ENCODE measurements around the gene IL6R. TPM values are rescaled to one million over a fixed set of nuclear protein-coding genes. Genes with fewer than 3 reads are reported as not detected.
"Not testable (repeated sequence)": the region's sequence is repeated elsewhere in the genome, so short reads cannot be mapped to it uniquely, and the experiment has no call there.

The IL6R gene
- total RNA-seq, 1 donor from 2014 or later: 10.4 TPM

GRCh38 chr1:154371436-154371835 is 33.7 kb upstream of the IL6R start:
- DNase-seq (ENCODE audit: extremely low spot score, unreplicated experiment): no peak
- no peaks in the 10 kb centered on the region for H3K9me3 Mint-ChIP-seq (ENCODE audit: unreplicated experiment)
- no peak for TF ChIP-seq CTCF (IDR thresholded peaks at IDR 0.05)
- H3K36me3 Mint-ChIP-seq (ENCODE audit: unreplicated experiment): no peaks in the 10 kb centered on the region
- no peak overlapping the region for H3K27ac Mint-ChIP-seq (ENCODE audit: unreplicated experiment)
- H3K4me3 Mint-ChIP-seq (ENCODE audit: unreplicated experiment): no peak overlapping the region
- no peaks in the 10 kb centered on the region for H3K27me3 Mint-ChIP-seq (ENCODE audit: unreplicated experiment)
- no peaks in the 10 kb centered on the region for H3K4me1 Mint-ChIP-seq (ENCODE audit: unreplicated experiment)

- H3K4me1 Mint-ChIP-seq (ENCODE audit: unreplicated experiment); DNase-seq (ENCODE audit: extremely low spot score, unreplicated experiment); H3K4me3 Mint-ChIP-seq (ENCODE audit: unreplicated experiment); H3K36me3 Mint-ChIP-seq (ENCODE audit: unreplicated experiment); H3K9me3 Mint-ChIP-seq (ENCODE audit: unreplicated experiment); H3K27me3 Mint-ChIP-seq (ENCODE audit: unreplicated experiment); H3K27ac Mint-ChIP-seq (ENCODE audit: unreplicated experiment): not testable (repeated sequence)
Measured at GRCh38 chr1:154373777-154374357, 31.3 kb upstream of the IL6R start.

- H3K27ac Mint-ChIP-seq (ENCODE audit: unreplicated experiment): no peak overlapping the region
- peaks cover 15% of the 10 kb centered on the region for H3K27me3 Mint-ChIP-seq (ENCODE audit: unreplicated experiment)
- no peaks in the 10 kb centered on the region for H3K4me1 Mint-ChIP-seq (ENCODE audit: unreplicated experiment)
- no peak for TF ChIP-seq CTCF (IDR thresholded peaks at IDR 0.05)
- no peaks in the 10 kb centered on the region for H3K9me3 Mint-ChIP-seq (ENCODE audit: unreplicated experiment)
- DNase-seq (ENCODE audit: extremely low spot score, unreplicated experiment): no peak
- H3K36me3 Mint-ChIP-seq (ENCODE audit: unreplicated experiment): no peaks in the 10 kb centered on the region
- no peak overlapping the region for H3K4me3 Mint-ChIP-seq (ENCODE audit: unreplicated experiment)
Measured at GRCh38 chr1:154379301-154379700, 25.8 kb upstream of the IL6R start.

GRCh38 chr1:154384650-154385489 is 20.3 kb upstream of the IL6R start:
- no peak overlapping the region for H3K4me3 Mint-ChIP-seq (ENCODE audit: unreplicated experiment)
- DNase-seq (ENCODE audit: extremely low spot score, unreplicated experiment): no peak
- H3K27me3 Mint-ChIP-seq (ENCODE audit: unreplicated experiment): peaks cover 26% of the 10 kb centered on the region
- no peak overlapping the region for H3K27ac Mint-ChIP-seq (ENCODE audit: unreplicated experiment)
- H3K36me3 Mint-ChIP-seq (ENCODE audit: unreplicated experiment): no peaks in the 10 kb centered on the region
- no peaks in the 10 kb centered on the region for H3K9me3 Mint-ChIP-seq (ENCODE audit: unreplicated experiment)
- no peak for TF ChIP-seq CTCF (IDR thresholded peaks at IDR 0.05)
- no peaks in the 10 kb centered on the region for H3K4me1 Mint-ChIP-seq (ENCODE audit: unreplicated experiment)

- Mint-ChIP-seq H3K4me3 (ENCODE audit: unreplicated experiment) (no peak overlapping the region), H3K4me1 (ENCODE audit: unreplicated experiment) (no peaks in the 10 kb centered on the region), H3K36me3 (ENCODE audit: unreplicated experiment) (no peaks in the 10 kb centered on the region), H3K9me3 (ENCODE audit: unreplicated experiment) (no peaks in the 10 kb centered on the region), H3K27ac (ENCODE audit: unreplicated experiment) (no peak overlapping the region), H3K27me3 (ENCODE audit: unreplicated experiment) (peaks cover 31% of the 10 kb centered on the region)
- no peak for DNase-seq (ENCODE audit: extremely low spot score, unreplicated experiment)
- TF ChIP-seq CTCF (IDR thresholded peaks at IDR 0.05): no peak
Measured at GRCh38 chr1:154386643-154387352, 18.3 kb upstream of the IL6R start.
